Tibial nerve (tissue), 3 donors: ENCODE results near the gene MEGF6.

Source experiments
- CTCF ChIP-seq, 5 experiments: fragments of 200-600 bp in 3 of 5; fragments of 450-650 bp in 2 of 5; sonication (generic) in 3 of 5; IDR thresholded peaks; one replicate each; pipeline ENCODE4 v1.5.1; 2016 to 2019; ENCODE audit warnings: antibody characterized with exemption in 5 of 5, mild to moderate bottlenecking in 3 of 5, moderate library complexity in 2 of 5
- POLR2A ChIP-seq, 2 donors: fragments of 450-650 bp; IDR thresholded peaks; one replicate each; pipeline ENCODE4 v1.6.1; 2017; ENCODE audit warnings: antibody characterized with exemption in 2 of 2, mild to moderate bottlenecking in 2 of 2, moderate library complexity in 2 of 2

- no peak for TF ChIP-seq CTCF (IDR thresholded peaks at IDR 0.05)
- TF ChIP-seq POLR2A (IDR thresholded peaks at IDR 0.05) = no peak
Measured at GRCh38 chr1:3514404-3514803, 96.9 kb downstream of the MEGF6 start.
